Endothelial cell of hepatic sinusoid (primary cell): ENCODE results near the gene MMP11.

Experiments used
- in situ Hi-C: cut with HindIII; loops from 2 replicates; pipeline ENCODE4 v1.10.0; 2017; ENCODE audit warnings: low sequenced_read_pairs

Gene MMP11

DNA sequence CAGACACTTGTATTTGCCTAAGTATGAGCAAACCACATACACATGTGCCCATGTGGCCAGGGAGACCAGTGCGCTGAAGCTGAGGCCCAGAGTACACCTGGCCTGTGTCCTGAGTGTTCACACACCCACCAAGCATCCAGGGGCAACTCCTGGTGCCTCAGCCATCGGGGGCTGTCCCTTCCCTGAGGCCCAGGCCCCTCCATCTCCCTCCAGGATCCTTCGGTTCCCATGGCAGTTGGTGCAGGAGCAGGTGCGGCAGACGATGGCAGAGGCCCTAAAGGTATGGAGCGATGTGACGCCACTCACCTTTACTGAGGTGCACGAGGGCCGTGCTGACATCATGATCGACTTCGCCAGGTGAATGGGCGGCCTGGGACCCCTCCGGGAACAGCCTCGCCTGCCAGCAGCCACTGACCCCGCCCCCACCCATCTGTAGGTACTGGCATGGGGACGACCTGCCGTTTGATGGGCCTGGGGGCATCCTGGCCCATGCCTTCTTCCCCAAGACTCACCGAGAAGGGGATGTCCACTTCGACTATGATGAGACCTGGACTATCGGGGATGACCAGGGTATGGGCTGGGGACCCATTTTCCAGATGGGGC, 7.6 kb downstream of the MMP11 start:
- in situ Hi-C loops = no loop called here

DNA sequence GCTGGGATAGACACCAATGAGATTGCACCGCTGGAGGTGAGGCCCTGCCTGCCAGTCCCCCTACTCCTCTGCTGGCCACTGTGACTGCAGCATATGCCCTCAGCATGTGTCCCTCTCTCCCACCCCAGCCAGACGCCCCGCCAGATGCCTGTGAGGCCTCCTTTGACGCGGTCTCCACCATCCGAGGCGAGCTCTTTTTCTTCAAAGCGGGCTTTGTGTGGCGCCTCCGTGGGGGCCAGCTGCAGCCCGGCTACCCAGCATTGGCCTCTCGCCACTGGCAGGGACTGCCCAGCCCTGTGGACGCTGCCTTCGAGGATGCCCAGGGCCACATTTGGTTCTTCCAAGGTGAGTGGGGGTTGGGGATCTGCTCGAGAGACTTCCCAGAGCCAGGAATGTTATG, 8.4 kb downstream of the MMP11 start:
- in situ Hi-C loops = no loop called here

DNA sequence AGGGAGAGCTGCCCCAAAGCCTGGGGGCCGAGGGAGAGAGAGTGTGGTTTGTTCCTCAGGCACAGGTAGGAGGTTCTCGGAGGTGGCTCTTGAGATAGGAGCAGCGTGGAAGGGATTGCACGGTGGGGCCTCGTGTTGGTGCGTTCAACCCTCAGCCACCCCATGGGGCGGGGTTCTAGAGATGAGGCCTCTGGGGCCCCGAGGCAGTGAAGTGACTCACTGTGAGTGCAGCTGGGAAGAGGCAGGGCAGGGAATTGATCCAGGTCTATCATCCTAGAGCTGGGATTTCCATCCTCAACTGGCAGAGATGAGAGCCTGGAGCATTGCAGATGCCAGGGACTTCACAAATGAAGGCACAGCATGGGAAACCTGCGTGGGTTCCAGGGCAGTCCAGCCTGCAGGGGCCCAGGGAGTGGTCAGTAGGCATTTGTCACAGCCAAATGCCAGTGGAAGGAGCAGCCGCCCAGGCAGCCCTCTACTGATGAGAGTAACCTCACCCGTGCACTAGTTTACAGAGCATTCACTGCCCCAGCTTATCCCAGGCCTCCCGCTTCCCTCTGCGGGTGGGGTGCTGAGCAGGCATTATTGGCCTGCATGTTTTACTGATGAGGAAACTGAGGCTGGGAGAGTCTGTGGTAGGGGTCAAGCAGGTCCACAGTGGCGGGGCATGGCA, 9.0 kb downstream of the MMP11 start:
- in situ Hi-C loops = no loop called here

DNA sequence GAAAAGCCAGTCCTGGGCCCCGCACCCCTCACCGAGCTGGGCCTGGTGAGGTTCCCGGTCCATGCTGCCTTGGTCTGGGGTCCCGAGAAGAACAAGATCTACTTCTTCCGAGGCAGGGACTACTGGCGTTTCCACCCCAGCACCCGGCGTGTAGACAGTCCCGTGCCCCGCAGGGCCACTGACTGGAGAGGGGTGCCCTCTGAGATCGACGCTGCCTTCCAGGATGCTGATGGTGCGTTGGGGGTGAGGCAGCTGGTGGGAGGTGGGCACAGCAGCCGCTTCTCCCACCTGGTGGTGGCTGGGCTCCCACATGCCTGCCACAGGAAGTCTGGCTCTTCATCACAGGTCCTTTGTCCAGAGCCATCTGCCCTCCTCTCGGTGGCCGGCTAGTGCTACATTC, 9.6 kb downstream of the MMP11 start:
- in situ Hi-C loops = no loop called here

DNA sequence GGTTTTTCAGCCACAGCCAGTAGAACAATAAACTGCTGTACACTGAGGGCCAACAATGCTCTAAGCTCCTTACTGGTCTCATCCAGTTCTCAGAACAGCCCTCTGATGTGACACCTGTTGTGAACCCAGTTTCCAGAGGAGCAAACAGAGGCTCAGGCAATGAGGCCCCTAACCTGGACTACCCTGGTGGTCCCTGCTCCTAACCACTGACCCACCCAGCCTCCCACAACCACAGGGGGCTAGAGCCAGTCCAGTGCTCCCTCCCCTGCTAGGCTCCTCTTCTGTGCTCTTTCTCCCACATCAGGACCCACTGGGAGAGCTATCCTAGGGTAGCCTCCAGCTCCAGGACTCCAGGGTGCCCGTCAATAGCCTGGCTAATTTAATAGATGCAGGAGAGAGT, 10.1 kb downstream of the MMP11 start:
- in situ Hi-C loops = no loop called here

DNA sequence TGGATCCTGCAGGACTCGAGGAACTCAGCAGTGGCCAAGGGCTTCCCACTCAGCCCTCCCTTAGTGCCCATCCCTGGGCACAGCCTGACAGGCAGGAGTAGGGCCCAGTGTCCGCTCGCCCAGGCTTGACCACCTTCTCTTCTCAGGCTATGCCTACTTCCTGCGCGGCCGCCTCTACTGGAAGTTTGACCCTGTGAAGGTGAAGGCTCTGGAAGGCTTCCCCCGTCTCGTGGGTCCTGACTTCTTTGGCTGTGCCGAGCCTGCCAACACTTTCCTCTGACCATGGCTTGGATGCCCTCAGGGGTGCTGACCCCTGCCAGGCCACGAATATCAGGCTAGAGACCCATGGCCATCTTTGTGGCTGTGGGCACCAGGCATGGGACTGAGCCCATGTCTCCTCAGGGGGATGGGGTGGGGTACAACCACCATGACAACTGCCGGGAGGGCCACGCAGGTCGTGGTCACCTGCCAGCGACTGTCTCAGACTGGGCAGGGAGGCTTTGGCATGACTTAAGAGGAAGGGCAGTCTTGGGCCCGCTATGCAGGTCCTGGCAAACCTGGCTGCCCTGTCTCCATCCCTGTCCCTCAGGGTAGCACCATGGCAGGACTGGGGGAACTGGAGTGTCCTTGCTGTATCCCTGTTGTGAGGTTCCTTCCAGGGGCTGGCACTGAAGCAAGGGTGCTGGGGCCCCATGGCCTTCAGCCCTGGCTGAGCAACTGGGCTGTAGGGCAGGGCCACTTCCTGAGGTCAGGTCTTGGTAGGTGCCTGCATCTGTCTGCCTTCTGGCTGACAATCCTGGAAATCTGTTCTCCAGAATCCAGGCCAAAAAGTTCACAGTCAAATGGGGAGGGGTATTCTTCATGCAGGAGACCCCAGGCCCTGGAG, 10.9 kb downstream of the MMP11 start:
- in situ Hi-C loops = no loop called here

DNA sequence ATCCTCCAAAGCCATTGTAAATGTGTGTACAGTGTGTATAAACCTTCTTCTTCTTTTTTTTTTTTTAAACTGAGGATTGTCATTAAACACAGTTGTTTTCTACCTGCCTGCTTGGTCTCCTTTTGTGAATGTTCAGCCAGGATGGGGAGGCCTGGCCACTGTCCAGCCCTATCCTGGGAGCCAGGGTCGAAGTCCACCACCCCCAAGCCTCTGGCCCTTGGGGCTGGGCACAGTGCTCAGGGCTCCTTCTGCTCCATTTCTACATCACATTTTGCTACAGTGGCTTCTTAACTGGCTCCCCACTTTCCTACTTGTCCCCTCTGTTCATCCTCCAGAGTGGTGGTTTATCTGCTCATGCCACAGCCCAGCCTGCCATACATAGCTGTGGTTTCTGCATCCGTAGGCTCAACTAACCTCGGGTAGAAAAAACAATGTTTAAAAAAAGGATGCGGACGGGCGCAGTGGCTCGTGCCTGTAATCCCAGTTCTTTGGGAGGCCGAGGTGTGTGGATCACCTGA, 11.6 kb downstream of the MMP11 start:
- in situ Hi-C loops = no loop called here

DNA sequence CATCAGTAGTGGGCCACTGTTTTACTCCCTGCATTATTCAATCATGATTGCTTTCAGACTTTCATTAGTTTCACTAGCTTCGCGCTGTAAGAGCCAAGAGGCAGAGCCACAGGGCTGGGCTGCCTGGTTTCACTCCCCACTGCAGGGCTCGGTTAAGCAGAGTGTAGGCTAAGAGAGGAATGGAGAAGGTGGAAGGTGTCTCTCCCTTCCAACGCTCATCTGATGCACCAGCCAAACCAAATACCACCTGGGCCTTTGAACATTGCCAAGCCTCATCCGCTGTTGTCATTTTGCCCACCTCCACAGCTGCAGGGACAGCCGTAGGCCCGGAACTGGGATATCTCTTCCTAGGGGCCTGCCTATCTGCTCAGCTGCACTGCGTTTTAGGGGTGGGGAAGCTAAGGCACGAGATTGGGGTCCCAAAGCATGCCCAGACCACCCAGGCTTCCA, 13.6 kb downstream of the MMP11 start:
- in situ Hi-C loops = no loop called here

DNA sequence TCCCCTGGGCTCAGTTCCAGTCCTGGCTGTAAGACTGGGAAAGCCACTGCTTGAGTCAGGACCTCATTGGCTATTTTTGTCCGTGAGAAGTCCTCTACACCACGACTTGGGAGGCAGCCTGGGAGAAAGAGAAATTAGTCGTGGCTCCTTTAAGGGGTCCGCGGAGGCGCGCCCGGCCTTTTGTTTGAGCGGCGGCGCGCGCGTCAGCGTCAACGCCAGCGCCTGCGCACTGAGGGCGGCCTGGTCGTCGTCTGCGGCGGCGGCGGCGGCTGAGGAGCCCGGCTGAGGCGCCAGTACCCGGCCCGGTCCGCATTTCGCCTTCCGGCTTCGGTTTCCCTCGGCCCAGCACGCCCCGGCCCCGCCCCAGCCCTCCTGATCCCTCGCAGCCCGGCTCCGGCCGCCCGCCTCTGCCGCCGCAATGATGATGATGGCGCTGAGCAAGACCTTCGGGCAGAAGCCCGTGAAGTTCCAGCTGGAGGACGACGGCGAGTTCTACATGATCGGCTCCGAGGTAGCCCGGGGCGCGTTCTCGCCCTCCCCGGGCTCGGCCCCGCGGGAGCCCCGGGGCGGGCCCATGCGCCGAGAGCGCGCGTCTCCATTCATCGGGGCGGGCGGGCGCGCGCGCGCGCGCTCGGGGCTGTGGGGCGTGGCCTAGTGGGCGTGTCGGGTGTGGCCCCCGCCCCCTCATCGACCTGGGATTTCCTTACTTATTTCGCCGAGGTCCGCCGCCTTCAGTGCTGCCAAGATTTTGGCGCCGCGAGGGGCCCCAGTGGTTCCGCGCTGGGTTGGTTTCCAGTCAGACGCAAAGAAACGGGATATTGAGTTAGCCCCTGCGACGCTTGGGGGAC, 14.3 kb downstream of the MMP11 start, which contains the start of gene SMARCB1:
TSS of gene SMARCB1 (plus strand) at position 215 of the 848 bp plus-strand sequence. CDS start at position 419, 204 bp downstream.
- in situ Hi-C loops = no loop called here

DNA sequence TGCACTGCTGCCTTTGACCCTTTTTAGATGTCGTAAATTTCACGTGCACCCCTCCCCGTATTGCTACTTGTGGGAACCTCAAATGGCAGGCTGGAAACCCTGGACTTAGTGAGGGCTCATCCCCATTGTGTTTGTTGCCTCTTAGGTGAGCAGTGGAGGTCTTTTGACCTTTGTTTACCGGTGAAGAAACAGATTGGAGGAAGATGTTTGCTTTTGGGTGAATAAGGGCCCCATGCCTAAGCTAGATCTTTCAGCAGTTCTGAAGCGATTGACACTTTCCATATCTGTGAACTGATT, 14.9 kb downstream of the MMP11 start:
- in situ Hi-C loops = no loop called here

DNA sequence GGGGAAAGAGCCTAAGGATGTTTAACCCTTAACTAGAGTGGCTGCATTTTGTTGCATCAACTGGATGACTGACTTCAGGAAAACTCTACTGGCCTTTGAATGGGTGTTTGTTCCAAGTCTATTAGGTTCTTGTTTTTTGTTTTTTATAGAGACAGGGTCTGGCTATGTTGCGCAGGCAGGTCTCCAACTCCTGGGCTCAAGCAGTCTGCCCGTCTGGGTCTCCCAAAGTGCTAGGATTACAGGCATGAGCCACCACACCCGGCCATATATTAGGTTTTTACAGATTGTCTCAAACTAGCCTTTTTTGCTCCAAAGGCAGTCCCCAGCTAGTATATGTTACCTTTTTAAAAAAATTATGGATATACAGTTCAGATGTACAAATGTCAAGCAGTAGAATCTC, 15.3 kb downstream of the MMP11 start:
- in situ Hi-C loops = no loop called here

DNA sequence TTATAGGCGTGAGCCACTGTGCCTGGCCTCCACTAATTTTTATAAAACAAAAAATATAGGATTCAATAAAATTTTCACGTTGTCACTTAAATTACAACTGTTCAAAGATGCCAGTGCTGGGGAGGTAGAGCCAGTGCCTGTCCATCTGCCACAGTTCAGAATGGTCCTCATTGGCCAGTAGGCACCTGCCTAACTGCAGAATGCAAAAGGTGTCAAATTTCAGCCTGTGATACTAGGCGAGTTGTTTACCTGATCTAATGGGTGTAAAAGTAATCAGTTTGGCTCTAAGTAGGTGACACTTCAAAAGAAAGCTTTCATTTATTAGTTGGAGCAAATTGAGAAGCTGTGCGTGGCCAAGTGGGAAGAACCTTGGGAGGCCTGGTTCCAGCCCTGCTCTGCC, 16.5 kb downstream of the MMP11 start:
- in situ Hi-C loops = no loop called here

DNA sequence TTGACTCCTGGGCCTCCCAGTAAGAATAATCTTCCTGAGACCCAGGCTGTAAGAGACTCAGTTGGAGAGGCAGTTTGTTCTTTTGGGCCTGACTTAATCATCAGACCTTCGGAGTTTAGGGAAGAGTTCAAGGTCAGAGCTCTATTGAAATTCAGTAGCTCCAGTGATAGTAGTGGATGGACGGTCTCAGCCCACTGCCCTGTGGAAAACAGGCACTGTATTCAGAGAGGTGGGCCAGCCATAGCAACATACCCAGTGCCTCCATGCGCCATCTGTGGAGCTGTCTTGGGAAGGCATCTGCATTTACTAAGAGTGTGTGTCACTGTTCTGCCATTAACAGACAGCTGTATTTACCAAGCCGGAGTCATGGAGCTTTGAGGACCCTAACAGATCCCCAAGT, 17.0 kb downstream of the MMP11 start:
- in situ Hi-C loops = no loop called here

DNA sequence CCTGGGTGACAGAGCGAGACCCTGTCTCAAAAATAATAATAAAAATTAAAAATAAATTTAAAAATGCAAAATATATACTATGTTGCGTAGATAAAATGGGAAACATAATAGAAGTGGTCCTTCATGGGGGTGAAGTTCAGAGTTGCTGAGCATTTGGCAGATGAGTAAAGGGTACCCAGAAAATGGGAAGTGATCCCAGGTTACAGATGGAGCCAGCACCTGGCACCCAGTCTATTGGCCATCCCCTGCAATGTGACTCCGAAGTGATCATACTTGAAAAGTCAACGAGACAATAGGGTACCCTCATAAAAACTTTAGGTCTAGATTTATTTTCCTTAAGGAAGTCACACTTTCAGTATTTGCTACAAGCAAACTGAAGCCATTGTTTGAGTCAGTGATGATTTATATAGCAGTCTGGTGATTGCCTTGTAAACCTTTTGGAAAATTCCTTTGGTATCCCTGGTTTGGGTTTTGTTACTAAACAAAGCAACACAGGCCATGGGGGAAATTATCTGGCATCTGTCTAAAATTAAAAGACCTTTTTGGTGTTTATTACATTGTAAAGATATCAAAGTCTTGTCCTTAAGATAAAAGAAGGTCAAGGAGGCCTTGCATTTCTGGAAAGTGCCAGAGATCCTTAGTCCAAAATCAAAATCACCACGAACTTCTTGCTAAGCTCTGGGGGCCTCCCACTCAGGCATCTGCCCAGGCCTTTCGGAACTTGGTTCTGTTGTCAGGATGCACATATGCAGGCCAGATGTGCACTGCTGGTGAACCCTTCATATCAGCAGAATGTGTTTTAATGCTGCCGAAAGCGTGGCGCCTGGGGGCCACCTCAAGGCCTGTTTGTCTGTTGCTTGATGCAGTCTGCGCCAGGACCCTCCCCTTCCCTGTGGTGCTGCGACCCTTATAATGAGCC, 18.4 kb downstream of the MMP11 start:
- in situ Hi-C loops = no loop called here

DNA sequence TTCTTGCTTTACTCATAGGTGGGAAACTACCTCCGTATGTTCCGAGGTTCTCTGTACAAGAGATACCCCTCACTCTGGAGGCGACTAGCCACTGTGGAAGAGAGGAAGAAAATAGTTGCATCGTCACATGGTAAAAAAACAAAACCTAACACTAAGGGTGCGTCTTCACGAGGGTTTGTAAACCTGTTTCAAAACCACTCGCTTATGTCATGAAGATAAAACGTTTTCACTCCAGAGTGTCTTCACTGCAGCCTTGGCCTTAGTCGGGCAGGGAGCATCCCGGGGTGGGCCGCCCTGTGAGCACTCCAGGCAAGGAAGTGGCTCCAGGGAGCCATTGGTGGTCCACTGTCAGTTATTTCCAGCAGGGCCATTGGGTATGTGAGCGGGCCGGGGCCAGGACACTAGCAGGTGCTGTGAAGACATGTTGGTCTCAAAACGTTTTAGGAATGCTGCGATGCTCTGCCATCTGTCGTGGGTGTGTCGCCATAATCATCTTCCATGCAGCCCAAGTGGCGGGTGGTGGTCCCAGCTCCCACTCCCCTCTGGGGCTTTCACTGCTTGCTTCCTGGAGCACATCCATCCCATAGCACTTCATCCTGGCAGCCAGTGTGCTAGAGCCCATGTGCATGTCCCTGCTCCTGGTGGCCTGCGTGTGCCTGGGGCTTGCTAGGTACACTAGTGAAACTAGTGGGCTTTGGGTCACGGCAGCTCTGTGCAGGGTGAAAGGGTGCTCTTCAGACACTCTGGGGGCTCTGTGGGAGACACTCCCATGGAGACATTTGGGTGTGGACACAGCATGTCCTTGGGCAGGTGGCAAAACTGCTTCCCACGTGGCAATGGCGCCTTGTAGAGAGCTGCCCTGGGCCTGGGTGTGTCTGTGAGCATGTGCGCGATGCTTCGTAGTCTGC, 19.3 kb downstream of the MMP11 start:
- in situ Hi-C loops = no loop called here

DNA sequence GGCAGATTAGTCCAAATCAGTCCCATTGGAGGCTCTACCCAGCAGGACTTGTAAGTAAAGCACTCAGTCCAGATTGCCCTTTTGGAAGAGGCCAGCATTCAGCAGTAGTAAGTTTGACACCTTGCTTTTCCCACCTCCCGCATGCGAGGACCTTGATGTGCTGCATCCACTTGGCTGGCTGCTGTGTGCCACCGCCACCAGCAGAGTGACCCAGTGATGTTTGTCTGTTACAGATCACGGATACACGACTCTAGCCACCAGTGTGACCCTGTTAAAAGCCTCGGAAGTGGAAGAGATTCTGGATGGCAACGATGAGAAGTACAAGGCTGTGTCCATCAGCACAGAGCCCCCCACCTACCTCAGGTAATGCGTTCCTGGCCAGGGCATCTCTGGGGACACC, 20.7 kb downstream of the MMP11 start:
- in situ Hi-C loops = no loop called here

DNA sequence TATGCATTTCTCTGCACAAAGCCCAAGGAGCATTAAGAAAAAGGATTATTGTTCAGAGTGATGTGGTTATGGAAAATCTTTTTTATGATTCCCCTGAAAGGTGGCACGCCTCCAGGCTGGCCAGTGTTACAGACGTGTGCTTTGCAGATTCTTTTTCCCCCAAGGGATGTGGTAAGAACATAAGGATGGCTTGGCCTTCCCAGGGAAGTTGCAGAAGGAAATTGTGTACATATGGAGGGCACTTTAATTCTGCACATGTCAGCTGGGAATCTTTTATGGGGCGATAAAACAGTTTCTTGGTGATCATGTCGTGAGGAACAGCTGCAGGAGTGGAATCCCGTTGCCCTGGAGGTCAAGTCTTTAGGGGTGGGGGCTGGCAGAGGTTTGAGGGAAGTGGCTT, 23.8 kb downstream of the MMP11 start:
- in situ Hi-C loops = no loop called here

DNA sequence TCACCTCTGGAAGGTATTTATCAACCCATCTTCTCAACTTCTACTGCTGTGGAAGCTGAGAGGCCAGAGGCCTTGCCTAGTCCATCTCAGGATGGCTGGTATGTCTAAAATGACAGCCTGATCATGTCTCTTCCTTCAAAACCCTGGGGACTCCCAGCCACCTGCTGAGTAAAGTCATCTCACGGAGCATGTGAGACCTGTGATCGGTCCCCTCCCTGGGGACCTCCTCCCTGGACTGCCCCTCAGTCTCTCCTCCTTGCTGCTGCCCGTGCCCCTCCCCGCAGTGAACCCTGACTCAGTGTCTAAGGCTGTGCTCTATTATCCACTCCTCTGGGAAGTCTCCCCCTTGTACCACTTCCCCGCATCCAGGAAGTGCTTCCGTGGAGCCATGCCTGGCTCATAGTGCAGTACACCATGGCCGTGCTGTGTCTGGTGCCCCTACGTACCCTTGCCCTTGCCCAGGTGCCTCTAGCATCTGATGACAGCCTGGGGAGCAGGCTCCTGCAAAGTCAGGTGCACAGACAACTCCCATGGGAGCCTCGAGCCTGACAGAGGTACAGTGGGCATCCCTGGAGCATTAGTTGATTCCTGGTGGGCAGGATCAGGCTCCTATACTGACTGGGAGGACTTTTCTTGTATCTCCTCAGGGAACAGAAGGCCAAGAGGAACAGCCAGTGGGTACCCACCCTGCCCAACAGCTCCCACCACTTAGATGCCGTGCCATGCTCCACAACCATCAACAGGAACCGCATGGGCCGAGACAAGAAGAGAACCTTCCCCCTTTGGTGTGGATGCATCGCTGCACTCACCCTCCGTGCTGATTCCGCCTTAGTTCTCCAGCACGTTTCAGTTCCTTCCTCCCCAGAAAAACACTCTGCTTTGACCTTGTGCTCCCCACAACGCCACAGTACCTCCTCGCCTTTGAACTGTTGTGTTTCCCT, 27.9 kb downstream of the MMP11 start:
- in situ Hi-C loops = no loop called here
